Superior temporal gyrus (tissue), 1 donor: ENCODE measurements around the gene SRSF2.
"Not testable (repeated sequence)": the region's sequence is repeated elsewhere in the genome, so short reads cannot be mapped to it uniquely, and the experiment has no call there.

ENCODE experiments used
- DNase-seq: peaks from one replicate; pipeline ENCODE4 v3.0.0-alpha.2; 2016; ENCODE audit errors: extremely low spot score

The SRSF2 gene

DNA sequence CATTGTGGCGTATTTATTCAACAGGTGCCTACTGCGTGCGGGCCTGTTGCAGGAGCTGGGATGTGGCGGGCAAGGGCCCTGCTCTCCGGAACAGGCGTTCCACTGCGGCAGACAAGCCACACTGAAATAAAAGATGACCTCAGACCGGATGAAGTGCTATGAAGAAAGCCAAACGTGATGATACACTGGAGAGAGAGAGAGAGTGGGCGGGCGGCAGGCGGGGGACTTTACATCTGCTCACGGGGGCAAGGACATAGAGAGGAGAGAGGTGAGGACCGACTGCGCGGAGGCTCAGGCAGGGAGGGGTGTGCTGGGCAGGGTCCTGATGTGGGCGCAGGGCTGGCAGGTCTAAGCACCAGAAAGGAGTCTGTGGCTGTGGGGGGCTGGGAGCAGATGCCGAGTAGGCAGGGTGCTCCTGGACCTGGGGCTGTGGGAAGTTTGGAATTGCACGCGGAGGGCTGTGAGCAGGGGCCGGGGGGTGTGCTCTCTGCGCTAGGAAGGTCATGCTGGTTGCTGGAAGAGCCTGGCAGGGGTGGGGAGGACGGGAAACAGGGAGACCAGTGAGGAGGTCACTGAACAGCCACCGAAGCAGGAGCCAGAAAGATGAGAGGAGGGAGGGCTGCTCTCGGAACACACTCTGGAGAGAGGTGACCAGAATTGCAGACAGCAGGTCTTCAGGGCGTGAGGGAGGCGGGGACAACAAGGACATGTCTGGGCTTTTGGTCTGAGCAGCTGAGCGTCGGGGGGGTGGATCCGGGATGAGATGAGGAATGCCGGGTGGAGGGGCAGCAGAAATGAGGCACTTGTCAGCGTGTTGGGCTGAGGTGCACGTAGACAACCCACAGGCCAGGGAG is 36.3 kb downstream of the SRSF2 start:
- DNase-seq: no peak

DNA sequence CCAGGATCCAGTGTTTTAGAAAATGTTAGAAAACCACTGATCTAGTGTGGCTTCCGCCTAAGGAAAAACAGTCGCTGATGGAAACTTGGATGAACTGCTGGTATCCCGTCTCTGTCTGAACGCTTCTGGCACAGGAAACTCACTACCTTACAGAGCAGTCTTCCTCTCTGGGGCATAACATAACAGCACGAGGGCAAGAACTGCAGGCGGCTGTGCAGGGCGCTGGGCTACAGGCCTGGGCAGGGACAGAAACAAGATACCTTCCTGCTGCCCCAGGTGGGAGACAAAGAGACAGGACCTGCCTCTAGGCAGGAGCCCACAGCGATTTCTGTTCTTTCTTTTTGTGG is 36.9 kb downstream of the SRSF2 start:
- no peak for DNase-seq

DNA sequence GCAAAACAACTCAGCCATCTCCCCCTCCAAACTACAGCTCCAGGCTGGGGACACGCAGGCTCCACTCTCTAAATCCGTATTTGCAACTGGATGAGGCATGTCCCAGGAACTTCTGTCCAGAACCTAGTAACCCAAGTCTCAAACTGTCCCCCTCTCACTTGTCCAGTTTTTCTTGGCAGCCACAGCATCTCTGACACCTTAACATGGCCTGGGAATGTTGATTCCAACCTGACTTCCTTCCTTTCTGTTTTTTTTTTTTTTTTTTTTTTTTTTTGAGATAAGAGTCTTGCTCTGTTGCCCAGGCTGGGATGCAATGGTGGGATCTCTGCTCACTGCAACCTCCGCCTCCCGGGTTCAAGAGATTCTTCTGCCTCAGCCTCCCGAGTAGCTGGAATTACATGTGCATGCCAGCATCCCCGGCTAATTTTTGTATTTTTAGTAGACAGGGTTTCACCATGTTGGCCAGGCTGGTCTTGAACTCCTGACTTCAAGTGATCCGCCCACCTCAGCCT is 38.6 kb downstream of the SRSF2 start:
- not testable (repeated sequence) for DNase-seq

DNA sequence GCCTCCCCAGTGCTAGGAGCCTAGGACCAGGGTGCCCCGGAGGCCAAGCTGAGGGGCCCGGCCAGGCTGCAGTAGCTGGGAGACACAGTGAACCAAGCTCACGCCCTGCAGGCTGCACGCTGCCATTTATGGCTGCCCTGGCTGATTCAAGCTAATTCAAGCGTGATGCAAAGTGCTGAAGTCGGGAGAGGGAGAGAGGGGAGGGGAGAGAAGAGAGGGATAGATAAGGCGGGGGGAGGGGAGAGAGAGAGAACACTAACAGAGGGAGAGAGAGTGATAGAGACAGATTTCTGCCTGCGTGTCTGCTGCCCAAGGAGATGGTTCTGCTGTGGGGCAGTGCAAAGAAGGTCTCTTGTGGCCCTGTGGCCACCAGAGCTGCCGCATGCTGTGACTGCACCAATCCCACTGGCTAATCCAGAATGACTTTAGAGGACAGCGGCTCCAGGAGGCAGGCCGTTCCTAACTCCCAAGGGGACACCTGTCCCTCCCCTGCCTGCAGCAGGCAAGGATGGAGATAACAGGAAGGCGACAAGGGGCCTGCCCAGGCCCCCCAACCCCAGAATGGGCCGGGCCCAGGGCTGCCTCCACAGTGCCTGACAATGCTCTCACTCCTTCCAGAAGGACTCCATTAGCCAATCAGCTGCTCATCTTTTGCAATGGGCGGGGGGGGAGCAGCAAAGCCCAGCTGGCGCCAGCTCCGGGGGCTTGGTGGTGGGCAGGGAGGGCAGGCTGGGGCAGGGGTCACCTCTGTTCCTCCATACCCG is 39.2 kb downstream of the SRSF2 start:
- DNase-seq: no peak

DNA sequence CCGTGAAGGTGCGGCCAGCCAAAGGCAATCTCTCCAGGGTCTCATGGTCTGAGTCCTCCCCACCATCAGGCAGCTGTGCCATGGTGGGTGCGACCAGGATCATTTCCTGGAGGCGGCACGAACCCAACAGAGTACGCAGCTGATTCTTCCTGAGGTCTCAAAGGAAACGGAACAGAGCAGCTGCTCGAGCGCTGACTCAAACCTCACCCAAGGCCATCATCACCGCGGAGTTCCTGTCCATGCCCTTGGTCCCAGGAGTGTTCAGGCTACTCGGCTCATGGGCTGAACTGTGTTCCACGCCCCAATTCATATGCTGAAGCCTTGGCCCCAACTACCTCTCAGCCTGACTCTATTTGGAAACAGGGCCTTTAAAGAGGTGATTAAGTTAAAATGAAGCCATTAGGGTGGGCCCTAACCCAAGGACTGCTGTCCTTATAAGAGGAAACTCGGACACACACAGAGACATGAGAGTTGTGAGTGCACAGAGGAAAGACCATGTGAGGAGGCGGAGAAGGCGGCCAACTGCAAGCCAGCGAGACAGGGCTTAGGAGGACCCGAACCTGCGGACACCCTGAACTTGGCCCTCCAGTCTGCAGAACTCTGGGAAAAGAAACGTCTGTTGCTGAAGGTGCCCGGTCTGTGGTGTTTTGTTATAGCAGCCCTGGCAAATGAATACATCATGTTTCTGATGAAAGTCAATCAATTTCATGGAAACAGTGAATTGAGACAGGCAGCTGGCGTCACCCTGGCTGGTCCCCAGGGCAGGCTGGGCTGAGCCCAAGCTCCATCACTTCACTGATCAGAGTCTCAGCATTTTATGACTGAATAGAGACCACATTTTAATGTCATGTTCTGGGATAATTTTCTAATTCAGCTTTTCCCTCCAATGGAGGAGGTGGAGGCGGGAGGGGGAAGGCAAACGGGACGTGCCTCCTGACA is 40.1 kb downstream of the SRSF2 start:
- DNase-seq: no peak

DNA sequence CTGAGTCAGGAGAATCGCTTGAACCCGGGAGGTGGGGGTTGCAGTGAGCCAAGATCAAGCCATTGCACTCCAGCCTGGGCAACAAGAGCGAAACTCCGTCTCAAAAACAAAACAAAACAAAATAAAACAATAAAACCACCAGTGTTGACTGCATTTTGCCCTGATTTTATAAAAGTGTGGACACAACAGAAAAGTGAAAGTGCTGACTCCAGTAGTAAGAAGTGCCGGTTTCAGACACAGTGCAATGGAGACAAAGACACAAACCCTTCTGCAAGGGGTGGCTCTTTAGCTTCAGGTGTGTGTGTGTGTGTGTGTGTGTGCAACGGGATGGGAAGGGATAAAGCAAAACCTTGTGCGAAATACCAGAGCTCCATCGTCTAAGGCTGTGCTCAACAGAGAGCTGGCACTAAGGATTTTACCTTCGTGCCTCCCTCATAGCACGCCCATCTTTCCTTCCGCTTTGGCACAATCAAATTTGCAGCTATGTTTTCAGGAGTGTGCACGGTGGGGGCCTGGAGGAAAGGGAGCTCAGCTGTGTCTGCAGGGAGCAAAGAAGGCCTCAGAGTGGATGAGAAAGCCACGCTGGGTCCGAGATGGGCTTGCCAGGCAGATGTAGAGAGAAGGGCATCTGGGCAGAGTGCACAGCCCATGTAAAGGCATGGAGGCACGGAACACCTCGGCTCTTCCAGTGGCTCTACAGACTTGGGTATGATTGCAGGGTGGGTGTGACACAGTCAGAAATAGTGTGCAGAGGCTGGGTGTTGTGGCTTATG is 41.9 kb downstream of the SRSF2 start:
- DNase-seq: no peak

DNA sequence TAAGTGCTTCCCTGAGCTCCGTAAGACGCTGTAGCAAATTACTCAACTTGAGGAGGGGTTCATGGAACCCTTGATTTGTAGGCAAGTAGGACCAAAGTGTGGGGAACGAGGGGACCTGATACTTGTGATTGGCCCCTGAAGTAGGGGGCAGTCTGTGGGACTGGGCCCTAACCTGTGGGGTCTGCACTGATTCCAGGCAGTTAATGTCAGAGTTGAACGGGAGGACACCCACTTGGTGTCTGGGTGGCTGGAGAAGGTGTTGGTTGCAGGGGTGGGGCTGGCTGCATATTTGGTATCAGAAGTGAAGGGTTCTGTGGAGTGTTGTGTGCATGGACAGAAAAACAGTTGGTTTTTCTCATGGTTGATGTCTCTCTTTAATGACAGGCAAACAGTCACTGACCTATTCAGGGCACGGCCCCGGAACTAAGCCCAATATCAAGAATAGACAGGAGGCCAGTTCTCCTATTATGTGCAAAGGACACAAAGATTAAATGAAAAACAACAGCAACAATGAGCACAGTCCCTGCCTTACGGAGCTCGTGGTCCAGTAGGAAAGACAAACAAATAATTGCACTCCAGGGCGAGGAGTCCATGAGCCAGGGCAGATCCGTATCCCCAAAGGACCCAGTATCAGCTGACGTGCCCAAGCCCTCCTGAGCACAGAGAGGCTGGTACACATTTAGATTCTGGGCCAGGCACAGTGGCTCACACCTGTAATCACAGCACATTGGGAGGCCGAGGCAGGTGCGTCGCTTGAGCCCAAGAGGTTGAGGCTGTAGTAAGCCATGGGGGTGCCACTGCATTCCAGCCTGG is 45.5 kb downstream of the SRSF2 start:
- no peak for DNase-seq

DNA sequence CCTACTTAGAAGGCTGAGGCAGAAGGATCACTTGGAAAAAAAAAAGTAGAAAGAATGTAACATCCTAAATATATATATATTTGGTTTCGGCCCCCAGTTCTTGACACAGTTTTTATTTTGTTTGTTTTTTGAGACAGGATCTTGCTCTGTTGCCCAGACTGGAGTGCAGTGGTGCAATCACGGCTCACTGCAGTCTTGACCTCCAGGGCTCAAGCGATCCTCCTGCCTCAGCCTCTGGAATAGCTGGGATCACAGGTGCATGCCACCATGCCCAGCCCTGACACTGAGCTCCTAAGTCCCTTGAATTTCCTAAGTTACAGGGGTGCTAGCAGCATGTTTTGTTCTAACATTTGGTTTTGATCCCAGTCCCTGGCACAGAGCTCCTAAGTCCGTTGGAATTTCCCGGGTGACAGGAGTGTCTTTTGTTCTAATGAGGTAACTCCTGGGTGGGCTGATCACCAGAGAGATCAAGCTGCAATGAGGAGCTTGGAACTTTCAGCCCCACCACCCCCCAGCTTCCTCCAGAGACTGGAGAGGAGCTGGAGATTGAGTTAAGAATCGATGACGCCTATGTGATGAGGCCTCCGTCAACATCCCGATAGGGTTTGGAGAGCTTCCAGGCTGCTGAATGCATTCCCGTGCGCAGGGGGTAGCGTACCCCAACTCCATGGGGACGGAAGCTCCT is 46.4 kb downstream of the SRSF2 start:
- no peak for DNase-seq

DNA sequence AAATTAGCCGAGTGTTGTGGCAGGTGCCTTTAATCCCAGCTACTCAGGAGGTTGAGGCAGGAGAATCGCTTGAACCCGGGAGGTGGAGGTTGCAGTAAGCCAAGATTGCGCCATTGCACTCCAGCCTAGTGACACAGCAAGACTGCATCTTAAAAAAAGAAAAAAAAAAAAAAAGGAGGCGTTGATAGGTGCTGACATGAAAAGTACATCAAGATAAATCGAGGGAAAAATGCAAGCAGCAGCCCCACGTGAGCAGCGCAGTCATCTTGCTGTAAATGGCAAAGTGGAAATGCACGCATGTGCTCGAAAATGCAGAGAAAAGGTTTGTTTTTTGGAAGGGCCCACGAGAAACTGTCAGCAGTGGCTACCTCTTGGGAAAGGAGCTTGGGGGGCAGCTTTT is 47.3 kb downstream of the SRSF2 start:
- no peak for DNase-seq

DNA sequence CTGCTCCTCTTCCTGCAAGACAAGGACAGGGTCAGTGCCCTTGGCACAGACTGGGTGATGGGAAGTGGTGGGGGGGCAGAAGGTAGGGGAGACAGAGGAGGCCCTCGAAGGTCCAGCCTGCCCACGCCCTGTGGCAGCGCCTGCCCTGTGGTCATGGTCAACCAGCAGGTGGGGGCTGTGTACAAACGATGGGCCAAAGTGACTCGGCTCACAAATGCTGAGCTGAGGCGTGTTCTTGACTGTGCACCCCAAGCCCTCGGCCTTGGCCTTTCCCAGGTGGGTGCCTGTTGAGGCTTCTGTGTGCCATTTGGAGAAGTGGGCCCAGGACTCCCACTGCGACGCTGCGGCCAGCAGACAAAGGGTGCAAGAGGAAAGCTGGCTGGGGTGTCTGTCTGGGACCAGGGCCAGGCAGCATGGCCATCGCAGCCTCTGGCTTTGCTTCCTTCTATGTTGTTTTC is 48.9 kb downstream of the SRSF2 start:
- DNase-seq: no peak

DNA sequence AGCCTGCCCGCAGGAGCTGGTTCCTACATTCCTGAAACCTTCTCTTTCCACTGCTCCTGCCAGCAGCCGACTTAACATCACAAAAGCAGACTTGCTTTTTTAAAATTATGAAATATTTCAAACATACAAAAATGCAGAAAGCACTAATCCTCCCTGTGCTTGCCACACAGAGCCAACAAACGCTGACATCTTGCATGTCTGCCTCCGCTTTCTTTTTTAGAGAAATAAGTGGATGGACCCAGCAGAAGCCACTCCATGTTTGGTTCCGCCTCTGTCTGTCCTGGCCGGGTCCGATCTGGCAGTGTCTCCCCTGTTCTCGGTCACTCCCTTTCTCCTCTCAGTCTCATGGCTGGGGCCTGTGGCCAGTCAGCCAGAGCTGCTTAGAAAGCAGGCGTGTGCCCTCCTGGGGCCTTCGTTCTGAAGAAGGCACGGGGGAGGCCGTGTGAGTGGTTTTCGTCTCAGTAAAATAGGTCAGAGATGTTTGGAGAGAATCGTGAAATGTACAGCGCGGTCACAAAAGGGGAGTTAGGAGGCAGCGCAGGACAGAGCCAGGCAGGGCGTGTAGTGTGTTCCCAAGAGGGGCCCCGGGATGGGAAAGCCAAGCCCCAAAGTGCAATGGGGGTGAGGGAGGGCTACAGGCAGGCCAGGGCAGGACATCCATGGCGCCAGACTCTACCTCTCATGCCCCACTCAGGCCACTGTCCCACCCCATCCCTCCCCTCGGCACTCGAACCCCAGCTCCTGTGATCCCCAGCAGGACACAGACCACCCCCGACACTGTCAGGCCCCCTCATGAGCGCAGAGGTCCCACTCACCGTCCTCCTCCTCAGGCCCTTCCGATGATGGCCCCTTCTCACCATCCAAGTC is 49.6 kb downstream of the SRSF2 start:
- DNase-seq: peak; percentile 7

DNA sequence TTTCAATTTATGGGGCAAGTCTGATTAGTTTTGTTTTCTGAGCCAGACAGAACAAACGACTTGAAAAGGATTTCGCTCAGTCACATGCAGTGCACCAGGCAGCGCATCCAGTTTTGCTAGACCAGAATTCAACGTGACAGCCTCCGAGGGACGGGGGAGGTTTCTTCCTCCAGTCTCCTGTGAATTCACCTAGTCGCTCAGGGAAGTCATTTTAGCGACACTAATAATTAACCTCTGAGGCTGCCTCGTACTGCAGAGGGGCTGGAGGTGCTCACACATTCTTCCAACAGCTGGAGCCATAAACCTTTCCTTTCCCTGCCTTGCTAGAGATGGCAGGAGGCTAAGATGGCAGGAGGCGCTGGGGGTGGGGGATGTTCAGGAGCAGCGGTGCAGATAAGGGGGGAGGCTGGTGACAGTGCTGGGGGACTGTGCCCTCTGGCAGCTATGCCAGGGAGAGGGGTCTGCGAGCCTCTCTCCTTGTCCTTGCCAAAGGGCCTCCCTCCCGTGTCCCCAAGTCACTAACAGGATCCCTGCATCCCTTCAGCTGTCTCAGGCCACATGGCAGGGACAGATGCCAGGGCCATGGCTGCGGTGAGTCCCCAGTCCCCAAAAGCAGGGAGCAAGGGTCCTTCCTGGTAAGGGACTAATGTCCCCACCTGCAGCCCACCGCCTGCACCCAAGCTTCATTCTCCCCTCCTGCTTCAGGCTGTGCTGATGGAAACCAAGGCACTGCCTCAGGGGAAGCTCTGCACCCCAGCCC is 50.4 kb downstream of the SRSF2 start:
- no peak for DNase-seq

DNA sequence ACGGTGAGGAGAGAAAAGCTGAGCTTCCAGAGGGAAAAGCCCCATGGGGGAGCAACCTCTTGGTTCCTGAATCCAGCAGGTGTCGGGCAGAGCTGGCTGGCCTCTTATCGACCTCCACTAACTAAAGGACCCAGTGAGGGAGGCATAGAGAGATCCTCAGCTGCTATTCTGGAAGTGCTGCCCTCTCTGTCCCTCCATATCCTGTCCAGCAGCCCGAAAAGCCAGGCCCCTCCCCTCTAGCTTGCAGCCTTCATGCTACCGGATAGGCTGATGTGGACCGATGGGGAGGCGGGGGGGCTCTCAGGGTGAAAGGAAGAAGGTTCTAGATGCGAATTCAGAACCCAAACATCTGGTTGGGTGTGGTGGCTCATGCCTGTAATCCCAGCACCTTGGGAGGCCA is 51.3 kb downstream of the SRSF2 start:
- DNase-seq: no peak

DNA sequence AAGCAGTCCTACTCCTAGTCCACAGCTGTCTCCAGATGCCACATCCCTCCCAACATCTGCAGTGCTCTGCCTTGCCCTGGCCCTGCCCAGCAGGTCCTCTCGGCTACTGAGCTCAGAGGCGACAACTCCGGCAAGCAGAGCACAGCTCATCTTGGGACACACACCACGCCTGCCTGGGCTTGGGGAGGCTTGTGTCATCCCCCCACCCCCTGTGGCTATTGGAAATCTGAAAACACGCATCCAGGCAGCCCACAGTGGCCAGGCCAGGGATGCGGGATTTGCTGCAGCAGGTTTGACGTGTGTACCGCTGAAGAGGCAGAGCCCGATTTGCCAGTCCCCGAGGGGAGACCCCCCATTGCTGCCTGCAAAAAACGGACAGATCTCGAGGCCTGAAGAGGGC is 51.8 kb downstream of the SRSF2 start:
- DNase-seq: no peak

DNA sequence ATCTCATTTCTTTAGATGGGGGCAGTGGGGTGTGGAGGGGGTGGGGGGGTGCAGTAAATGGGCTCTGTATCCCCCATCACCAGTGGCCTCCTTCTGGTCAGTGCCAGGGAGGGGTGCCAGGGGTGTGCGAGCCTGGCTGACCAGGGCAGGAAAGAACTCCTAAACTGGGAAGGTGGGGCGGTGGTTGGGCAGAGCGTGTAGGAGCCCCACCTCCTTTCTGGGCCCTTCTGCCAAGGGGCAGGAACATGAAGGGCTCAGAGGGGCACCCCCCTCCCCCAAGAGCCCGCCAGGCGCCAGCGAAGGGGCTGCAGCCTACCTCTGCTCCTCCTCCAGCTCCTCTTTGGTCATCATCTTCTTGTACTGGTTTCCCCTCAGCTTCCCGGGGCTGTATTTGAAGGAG is 52.4 kb downstream of the SRSF2 start:
- no peak for DNase-seq
